GM06990 (cell line): ENCODE results near the gene ANO10.
A peak's percentile ranks its signal among the peaks of the same experiment; 100 is the strongest.

Source experiments
- DNase-seq: peaks from one replicate; pipeline ENCODE4 v3.0.0-alpha.2; 2011; ENCODE audit not compliant: insufficient read length; ENCODE audit errors: extremely low read depth
- H3K27me3 ChIP-seq: replicated peaks from 2 replicates; pipeline ENCODE4 v1.6.0; 2011; ENCODE audit warnings: low read length; ENCODE audit not compliant: control insufficient read depth, insufficient read depth
- H3K36me3 ChIP-seq: 2 replicates; pipeline ENCODE4 v1.5.1; 2011; ENCODE audit warnings: low read length; ENCODE audit not compliant: control insufficient read depth, insufficient read depth
- H3K4me3 ChIP-seq: replicated peaks from 2 replicates; pipeline ENCODE4 v1.5.1; 2011; ENCODE audit warnings: low read depth, mild to moderate bottlenecking, control low read depth, low read length
- CTCF ChIP-seq: IDR thresholded peaks from 2 replicates; pipeline ENCODE4 v1.5.1; 2011; ENCODE audit warnings: low read length, control low read depth, mild to moderate bottlenecking, inconsistent platforms; ENCODE audit not compliant: insufficient read depth, poor library complexity, severe bottlenecking

ANO10 gene

GRCh38 chr3:43640681-43641080, 18.9 kb upstream of the ANO10 start:
- no peaks in the 10 kb centered on the region for H3K36me3 ChIP-seq
- H3K27me3 ChIP-seq = no peaks in the 10 kb centered on the region
- no peak for TF ChIP-seq CTCF
- no peak for DNase-seq
- H3K4me3 ChIP-seq = no peak overlapping the region

- no peaks in the 10 kb centered on the region for H3K27me3 ChIP-seq
- H3K4me3 ChIP-seq = no peak overlapping the region
- DNase-seq = no peak
- no peaks in the 10 kb centered on the region for H3K36me3 ChIP-seq
- TF ChIP-seq CTCF = peak; percentile 59
These were observed 17.0 kb upstream of the ANO10 start for GRCh38 chr3:43638594-43639447.

GRCh38 chr3:43637702-43638101, 15.9 kb upstream of the ANO10 start:
- Histone ChIP-seq H3K36me3 (no peaks in the 10 kb centered on the region), H3K27me3 (no peaks in the 10 kb centered on the region), H3K4me3 (no peak overlapping the region)
- TF ChIP-seq CTCF = no peak
- DNase-seq = no peak

- DNase-seq = no peak
- Histone ChIP-seq H3K36me3 (no peaks in the 10 kb centered on the region), H3K27me3 (no peaks in the 10 kb centered on the region), H3K4me3 (no peak overlapping the region)
- no peak for TF ChIP-seq CTCF
These were observed 11.2 kb upstream of the ANO10 start for GRCh38 chr3:43632986-43633385.

GRCh38 chr3:43632269-43632733, 10.5 kb upstream of the ANO10 start:
- TF ChIP-seq CTCF = no peak
- Histone ChIP-seq H3K27me3 (no peaks in the 10 kb centered on the region), H3K36me3 (no peaks in the 10 kb centered on the region), H3K4me3 (no peak overlapping the region)
- no peak for DNase-seq
